ENCODE measurements around the gene MRNIP. TPM values are rescaled to one million over a fixed set of nuclear protein-coding genes. Genes with fewer than 3 reads are reported as not detected.

MRNIP gene
- total RNA-seq, 3 donors from 2014 or later (not counting 1 experiment from before 2014, with no cell fraction given): 19.7 to 40.2 (median 25.4) TPM

GRCh38 chr5:179834120-179834519 is 24.5 kb downstream of the MRNIP start:
- Mint-ChIP-seq H3K27me3 (ENCODE audit: low read depth in 2 of 2) (no peaks in the 10 kb centered on the region), H3K27ac (peak overlapping the region; percentile 67 to 81), H3K4me3 (no peak overlapping the region), H3K36me3 (peaks cover 25% of the 10 kb centered on the region), H3K4me1 (peaks cover 30 to 31% of the 10 kb centered on the region in 2 donors), H3K9me3 (no peaks in the 10 kb centered on the region)
- TF ChIP-seq CTCF (IDR thresholded peaks at IDR 0.05): no peak
- no peaks in the 10 kb centered on the region for H3K27me3 ChIP-seq (ENCODE audit: control insufficient read depth, insufficient read depth, low read length)
- no peak for ATAC-seq
- H3K4me1 ChIP-seq (ENCODE audit: control insufficient read depth, insufficient read depth, low read length): peaks cover 20% of the 10 kb centered on the region
- no peak for DNase-seq
- H3K9me3 ChIP-seq (ENCODE audit: control insufficient read depth, insufficient read depth, low read length): no peaks in the 10 kb centered on the region
- no peak overlapping the region for H3K4me3 ChIP-seq (ENCODE audit: low read length)
- no peak overlapping the region for H3K27ac ChIP-seq (ENCODE audit: low read length)
- 100% methylated on average over 3 of the region's 8 CpGs for WGBS (ENCODE audit: insufficient coverage)
- intact Hi-C loops (cut with micrococcal nuclease): no loop called here
- peaks cover 69% of the 10 kb centered on the region for H3K36me3 ChIP-seq (ENCODE audit: control insufficient read depth, insufficient read depth, low read length)

DNA sequence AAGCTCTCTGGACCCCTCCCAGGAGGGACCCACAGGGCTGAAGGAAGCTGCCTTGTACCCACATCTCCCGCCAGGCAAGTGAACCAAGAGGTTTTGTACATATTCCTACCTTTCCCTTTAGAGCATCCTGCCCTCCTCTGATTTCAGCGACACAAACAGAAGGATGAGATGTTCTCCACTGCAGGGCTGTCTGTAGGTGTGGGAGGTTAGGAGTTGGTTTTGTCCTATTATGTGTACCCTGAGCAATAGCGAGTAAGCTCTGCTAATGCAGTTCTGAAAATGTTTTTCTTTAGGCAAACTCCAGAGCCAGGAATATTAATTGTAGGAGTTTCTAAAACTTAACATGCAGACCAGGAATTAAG is 24.9 kb downstream of the MRNIP start:
- no peak for DNase-seq
- H3K4me1 Mint-ChIP-seq: peaks cover 32 to 35% of the 10 kb centered on the region in 2 donors
- no peak for TF ChIP-seq CTCF (IDR thresholded peaks at IDR 0.05)
- Histone ChIP-seq H3K4me1 (ENCODE audit: control insufficient read depth, insufficient read depth, low read length) (peaks cover 20% of the 10 kb centered on the region), H3K9me3 (ENCODE audit: control insufficient read depth, insufficient read depth, low read length) (no peaks in the 10 kb centered on the region), H3K27me3 (ENCODE audit: control insufficient read depth, insufficient read depth, low read length) (no peaks in the 10 kb centered on the region), H3K36me3 (ENCODE audit: control insufficient read depth, insufficient read depth, low read length) (peaks cover 74% of the 10 kb centered on the region), H3K27ac (ENCODE audit: low read length) (no peak overlapping the region), H3K4me3 (ENCODE audit: low read length) (no peak overlapping the region)
- H3K9me3 Mint-ChIP-seq: no peaks in the 10 kb centered on the region
- peaks cover 29% of the 10 kb centered on the region for H3K36me3 Mint-ChIP-seq
- H3K4me3 Mint-ChIP-seq: peak overlapping the region; percentile 60
- intact Hi-C loops (cut with micrococcal nuclease): no loop called here
- H3K27me3 Mint-ChIP-seq (ENCODE audit: low read depth in 2 of 2): no peaks in the 10 kb centered on the region
- no peak for ATAC-seq
- WGBS (ENCODE audit: insufficient coverage): 100% methylated on average over 3 of the region's 3 CpGs
- peak overlapping the region; percentile 67 to 81 for H3K27ac Mint-ChIP-seq

DNA sequence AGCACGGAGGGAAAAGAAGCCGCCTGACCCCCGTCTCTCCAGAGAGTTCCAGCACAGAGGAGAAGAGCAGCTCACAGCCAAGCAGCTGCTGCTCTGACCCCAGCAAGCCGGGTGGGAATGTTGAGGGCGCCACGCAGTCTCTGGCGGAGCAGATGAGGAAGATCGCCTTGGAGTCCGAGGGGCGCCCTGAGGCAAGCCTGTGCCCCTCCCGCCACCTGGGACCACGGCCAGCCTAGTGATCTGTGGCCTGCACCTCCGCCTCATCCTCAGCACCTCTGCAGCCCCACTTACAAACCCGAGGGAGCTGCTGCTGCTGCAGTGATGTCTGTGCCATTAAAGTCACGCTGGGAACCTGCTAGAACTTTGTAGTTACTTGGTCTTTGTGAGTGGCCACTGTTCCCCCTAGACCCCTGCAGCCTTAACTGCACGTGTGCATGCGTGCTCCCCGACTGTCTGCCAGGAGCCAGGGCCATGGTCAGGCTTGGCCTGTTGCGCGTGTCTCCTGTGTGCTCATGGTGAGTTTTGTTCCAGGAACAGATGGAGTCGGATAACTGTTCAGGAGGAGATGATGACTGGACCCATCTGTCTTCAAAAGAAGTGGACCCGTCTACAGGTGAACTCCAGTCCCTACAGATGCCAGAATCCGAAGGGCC is 25.4 kb downstream of the MRNIP start:
- Histone ChIP-seq H3K27me3 (ENCODE audit: control insufficient read depth, insufficient read depth, low read length) (no peaks in the 10 kb centered on the region), H3K4me1 (ENCODE audit: control insufficient read depth, insufficient read depth, low read length) (peaks cover 20% of the 10 kb centered on the region), H3K36me3 (ENCODE audit: control insufficient read depth, insufficient read depth, low read length) (peaks cover 71% of the 10 kb centered on the region), H3K4me3 (ENCODE audit: low read length) (no peak overlapping the region), H3K27ac (ENCODE audit: low read length) (no peak overlapping the region), H3K9me3 (ENCODE audit: control insufficient read depth, insufficient read depth, low read length) (no peaks in the 10 kb centered on the region)
- DNase-seq: no peak
- intact Hi-C loops (cut with micrococcal nuclease): no loop called here
- no peaks in the 10 kb centered on the region for H3K27me3 Mint-ChIP-seq (ENCODE audit: low read depth in 2 of 2)
- no peaks in the 10 kb centered on the region for H3K9me3 Mint-ChIP-seq
- no peak for ATAC-seq
- H3K4me3 Mint-ChIP-seq: peak overlapping the region; percentile 60
- no peak for TF ChIP-seq CTCF (IDR thresholded peaks at IDR 0.05)
- H3K27ac Mint-ChIP-seq: peak overlapping the region; percentile 67 to 81
- WGBS (ENCODE audit: insufficient coverage): 97% methylated on average over 23 of the region's 23 CpGs
- peaks cover 33% of the 10 kb centered on the region for H3K36me3 Mint-ChIP-seq
- H3K4me1 Mint-ChIP-seq: peaks cover 34 to 38% of the 10 kb centered on the region in 2 donors
